Natural killer cell treated with Interleukin-12 subunit alpha and Interleukin-12 subunit beta and Interleukin-15 and Interleukin-18, amount 100 ng/mL, for 72 hours (primary cell): ENCODE results near the gene RAC3. TPM values are rescaled to one million over a fixed set of nuclear protein-coding genes. Genes with fewer than 3 reads are reported as not detected.

Source experiments
- ATAC-seq, 2 donors: fragments of 150-1000 bp; cut with Tn5 transposase in 1 of 2; sonication (Bioruptor Pico), chemical (Tn5 transposase) in 1 of 2; 2 replicates each; pipeline ENCODE4 v1.10.0; 2021
- DNase-seq: peaks from one replicate; pipeline ENCODE4 v3.0.0; 2022; ENCODE audit warnings: low spot score
- H3K27ac Mint-ChIP-seq, 2 donors: 1 replicate in 1 of 2; 2 replicates in 1 of 2; pipeline ENCODE4 v1.8.0; 2022; ENCODE audit warnings: mixed read lengths in 2 of 2, mild to moderate bottlenecking in 1 of 2, moderate library complexity in 1 of 2
- H3K27me3 Mint-ChIP-seq, 2 donors: 1 replicate in 1 of 2; 2 replicates in 1 of 2; pipeline ENCODE4 v1.8.0; 2022; ENCODE audit warnings: mixed read lengths in 2 of 2
- H3K36me3 Mint-ChIP-seq: one replicate; pipeline ENCODE4 v1.8.0; 2022; ENCODE audit warnings: mixed read lengths
- H3K4me1 Mint-ChIP-seq, 2 donors: 1 replicate in 1 of 2; 2 replicates in 1 of 2; pipeline ENCODE4 v1.8.0; 2022; ENCODE audit warnings: low read depth in 2 of 2, mixed read lengths in 2 of 2, mild to moderate bottlenecking in 1 of 2
- H3K4me3 Mint-ChIP-seq: one replicate; pipeline ENCODE4 v1.8.0; 2022; ENCODE audit warnings: mixed read lengths
- H3K9me3 Mint-ChIP-seq: 2 replicates; pipeline ENCODE4 v1.8.0; 2022; ENCODE audit warnings: mixed read lengths
- total RNA-seq, 2 donors: library from RNA; stranded (reverse); gene quantifications; one replicate each; pipeline ENCODE4 v1.2.3, GENCODE V29; 2022

Gene RAC3
- total RNA-seq, 2 donors from 2014 or later, result 3.0 to 6.1 TPM

DNA sequence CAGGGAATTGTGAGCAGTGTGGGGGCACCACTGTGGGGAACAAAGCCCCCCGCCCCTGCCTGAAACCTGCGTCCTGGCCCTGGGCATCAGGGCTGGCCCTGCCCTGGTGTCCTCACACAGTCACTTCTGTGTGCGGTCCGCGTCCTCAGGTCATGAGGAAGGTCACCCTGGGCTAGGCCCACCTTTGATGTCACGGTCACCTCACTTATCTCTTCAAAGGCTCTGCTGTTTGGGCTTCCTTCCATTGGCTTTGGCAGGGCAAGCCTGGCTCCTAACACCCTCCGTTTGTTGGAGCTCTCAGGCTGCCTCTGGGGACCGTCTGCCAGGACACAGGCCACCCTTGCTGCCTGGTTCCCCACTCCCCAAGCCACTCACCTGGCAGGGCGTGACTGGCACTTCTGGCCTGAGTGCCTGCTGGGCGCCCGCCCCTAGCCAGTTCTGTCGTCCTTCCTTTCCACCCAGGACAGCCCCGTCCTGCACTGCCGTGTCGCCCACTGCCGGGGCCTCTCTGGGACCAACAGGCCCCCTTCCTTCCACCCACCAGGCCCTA, 17.6 kb upstream of the RAC3 start:
- ATAC-seq (peak in 1 of 2 donors; percentile 2), DNase-seq (no peak)
- Mint-ChIP-seq H3K36me3 (no peaks in the 10 kb centered on the region), H3K4me1 (no peaks in the 10 kb centered on the region), H3K27me3 (no peaks in the 10 kb centered on the region), H3K27ac (no peak overlapping the region), H3K4me3 (no peak overlapping the region), H3K9me3 (no peaks in the 10 kb centered on the region)

- Mint-ChIP-seq H3K36me3 (no peaks in the 10 kb centered on the region), H3K4me1 (no peaks in the 10 kb centered on the region), H3K9me3 (no peaks in the 10 kb centered on the region), H3K27ac (no peak overlapping the region), H3K27me3 (no peaks in the 10 kb centered on the region), H3K4me3 (no peak overlapping the region)
- ATAC-seq, result no peak
- no peak for DNase-seq
Measured at GRCh38 chr17:82014432-82014831, 17.0 kb upstream of the RAC3 start.

DNA sequence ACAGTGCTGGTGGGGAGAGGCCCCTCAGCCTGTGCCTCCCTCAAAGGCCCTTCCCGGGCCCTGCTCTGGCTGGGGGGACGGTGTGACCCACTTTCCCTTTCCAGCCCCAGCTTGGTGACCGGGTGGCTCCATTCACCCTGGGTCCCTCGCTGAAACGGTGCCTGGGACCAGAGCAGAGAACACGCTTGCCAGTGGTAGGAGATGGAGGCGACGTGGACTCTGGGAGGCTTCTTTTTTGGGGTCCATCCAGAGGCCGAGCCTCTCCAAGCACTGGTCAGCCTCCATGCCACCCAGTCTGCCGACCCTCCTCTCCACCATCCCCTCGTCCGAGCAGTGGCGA, 16.5 kb upstream of the RAC3 start:
- DNase-seq (no peak), ATAC-seq (no peak)
- H3K4me1 Mint-ChIP-seq, result no peaks in the 10 kb centered on the region
- no peaks in the 10 kb centered on the region for H3K27me3 Mint-ChIP-seq
- H3K4me3 Mint-ChIP-seq, result no peak overlapping the region
- H3K36me3 Mint-ChIP-seq, result no peaks in the 10 kb centered on the region
- no peaks in the 10 kb centered on the region for H3K9me3 Mint-ChIP-seq
- H3K27ac Mint-ChIP-seq, result no peak overlapping the region

- ATAC-seq (no peak), DNase-seq (no peak)
- no peaks in the 10 kb centered on the region for H3K9me3 Mint-ChIP-seq
- no peaks in the 10 kb centered on the region for H3K27me3 Mint-ChIP-seq
- no peaks in the 10 kb centered on the region for H3K36me3 Mint-ChIP-seq
- H3K4me1 Mint-ChIP-seq, result peaks cover under 1% of the 10 kb centered on the region in 2 donors
- no peak overlapping the region for H3K27ac Mint-ChIP-seq
- H3K4me3 Mint-ChIP-seq, result no peak overlapping the region
Measured at GRCh38 chr17:82015311-82015971, 16.0 kb upstream of the RAC3 start.

GRCh38 chr17:82016061-82016874, 15.2 kb upstream of the RAC3 start:
- no peaks in the 10 kb centered on the region for H3K9me3 Mint-ChIP-seq
- H3K36me3 Mint-ChIP-seq, result no peaks in the 10 kb centered on the region
- H3K27ac Mint-ChIP-seq, result no peak overlapping the region
- no peak for ATAC-seq
- peaks cover 3 to 5% of the 10 kb centered on the region in 2 donors for H3K4me1 Mint-ChIP-seq
- DNase-seq, result no peak
- no peak overlapping the region for H3K4me3 Mint-ChIP-seq
- H3K27me3 Mint-ChIP-seq, result no peaks in the 10 kb centered on the region

- H3K27me3 Mint-ChIP-seq, result no peaks in the 10 kb centered on the region
- no peak overlapping the region for H3K27ac Mint-ChIP-seq
- H3K36me3 Mint-ChIP-seq, result no peaks in the 10 kb centered on the region
- no peak for ATAC-seq
- no peaks in the 10 kb centered on the region for H3K9me3 Mint-ChIP-seq
- H3K4me3 Mint-ChIP-seq, result no peak overlapping the region
- DNase-seq, result no peak
- peaks cover 9% of the 10 kb centered on the region in 2 donors for H3K4me1 Mint-ChIP-seq
Measured at GRCh38 chr17:82016875-82017459, 14.5 kb upstream of the RAC3 start.

- H3K9me3 Mint-ChIP-seq, result no peaks in the 10 kb centered on the region
- no peaks in the 10 kb centered on the region for H3K36me3 Mint-ChIP-seq
- H3K4me1 Mint-ChIP-seq, result peaks cover 9% of the 10 kb centered on the region in 2 donors
- DNase-seq (no peak), ATAC-seq (no peak)
- H3K27me3 Mint-ChIP-seq, result no peaks in the 10 kb centered on the region
- H3K27ac Mint-ChIP-seq, result no peak overlapping the region
- no peak overlapping the region for H3K4me3 Mint-ChIP-seq
Measured at GRCh38 chr17:82017612-82018151, 13.8 kb upstream of the RAC3 start.

GRCh38 chr17:82018152-82018988, 13.1 kb upstream of the RAC3 start:
- H3K27ac Mint-ChIP-seq, result no peak overlapping the region

DNA sequence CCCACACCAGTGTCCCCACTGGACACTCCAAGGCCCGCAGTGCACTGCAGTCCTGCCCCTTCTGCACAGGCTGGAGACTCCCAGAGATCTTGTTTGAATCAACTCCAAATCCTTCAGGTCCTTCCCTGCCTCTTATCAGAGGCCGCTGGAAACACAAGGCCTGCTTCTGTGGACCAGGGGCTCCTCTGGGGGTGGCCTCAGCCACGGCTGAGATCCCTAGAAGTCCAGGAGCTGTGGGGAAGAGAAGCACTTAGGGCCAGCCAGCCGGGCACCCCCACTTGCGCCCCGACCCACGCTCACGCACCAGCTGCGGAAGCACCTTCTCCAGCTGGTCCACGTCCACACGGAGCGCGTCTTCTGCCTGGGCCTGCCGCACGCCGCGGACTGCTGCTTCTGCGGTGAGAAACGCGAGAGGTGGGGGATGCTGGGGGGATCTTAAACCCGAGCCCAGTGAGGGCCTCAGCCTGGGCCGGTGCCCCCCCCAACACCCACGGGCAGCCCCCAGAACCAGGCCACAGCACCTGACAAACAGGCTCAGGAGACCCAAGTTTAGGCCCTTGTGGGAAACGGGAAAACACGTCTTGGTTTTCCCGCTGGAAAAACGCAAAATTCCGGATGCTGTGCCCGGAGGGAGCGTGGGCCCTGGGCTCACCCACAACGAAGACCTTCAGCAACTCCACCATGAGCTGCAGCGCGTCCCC, 12.3 kb upstream of the RAC3 start:
- no peak overlapping the region for H3K4me3 Mint-ChIP-seq
- peaks cover 13 to 16% of the 10 kb centered on the region in 2 donors for H3K4me1 Mint-ChIP-seq
- no peak for ATAC-seq
- H3K36me3 Mint-ChIP-seq, result no peaks in the 10 kb centered on the region
- no peak for DNase-seq
- H3K27ac Mint-ChIP-seq, result no peak overlapping the region
- H3K27me3 Mint-ChIP-seq, result no peaks in the 10 kb centered on the region
- no peaks in the 10 kb centered on the region for H3K9me3 Mint-ChIP-seq

More at GRCh38 chr17:82018152-82018988, 13.1 kb upstream of the RAC3 start:
- no peak for DNase-seq
- no peaks in the 10 kb centered on the region for H3K9me3 Mint-ChIP-seq
- no peaks in the 10 kb centered on the region for H3K36me3 Mint-ChIP-seq
- H3K4me1 Mint-ChIP-seq, result peaks cover 9% of the 10 kb centered on the region in 2 donors
- no peak for ATAC-seq
- H3K27me3 Mint-ChIP-seq, result no peaks in the 10 kb centered on the region
- H3K4me3 Mint-ChIP-seq, result no peak overlapping the region

- Mint-ChIP-seq H3K27ac (no peak overlapping the region), H3K9me3 (no peaks in the 10 kb centered on the region), H3K4me3 (no peak overlapping the region), H3K4me1 (peaks cover 13 to 17% of the 10 kb centered on the region in 2 donors), H3K36me3 (no peaks in the 10 kb centered on the region), H3K27me3 (no peaks in the 10 kb centered on the region)
- DNase-seq (peak; percentile 78), ATAC-seq (no peak)
Measured at GRCh38 chr17:82019690-82020571, 11.5 kb upstream of the RAC3 start.

- Mint-ChIP-seq H3K36me3 (no peaks in the 10 kb centered on the region), H3K27me3 (no peaks in the 10 kb centered on the region), H3K4me3 (peak overlapping the region; percentile 27), H3K27ac (no peak overlapping the region), H3K9me3 (no peaks in the 10 kb centered on the region), H3K4me1 (peaks cover 13 to 17% of the 10 kb centered on the region in 2 donors)
- ATAC-seq (no peak), DNase-seq (no peak)
Measured at GRCh38 chr17:82020572-82021106, 10.8 kb upstream of the RAC3 start.
